SK-N-SH treated with all-trans-retinoic acid at 6 μM for 48 hours (cell line): Measurements from ENCODE around the gene OLIG1.

Experiments used
- ATAC-seq: fragments of 200-7000 bp; cut with Tn5 transposase; 3 replicates; pipeline ENCODE4 v1.9.1; 2020; ENCODE audit warnings: mild to moderate bottlenecking, moderate library complexity
- ARNTL ChIP-seq: fragments of 450-650 bp; formaldehyde crosslinking; IDR thresholded peaks from 2 replicates; pipeline ENCODE4 v1.5.0; 2020; ENCODE audit warnings: low read depth, mild to moderate bottlenecking, moderate library complexity, borderline replicate concordance
- BACH2 ChIP-seq: fragments of 250-450 bp; sonication (Bioruptor Pico); IDR thresholded peaks from 2 replicates; pipeline ENCODE4 v1.9.0; 2021; ENCODE audit warnings: mild to moderate bottlenecking, borderline replicate concordance
- CREB5 ChIP-seq: fragments of 250-450 bp; sonication (Bioruptor Pico); IDR thresholded peaks from 2 replicates; pipeline ENCODE4 v1.5.1; 2020; ENCODE audit warnings: low read depth, mild to moderate bottlenecking, moderate library complexity
- ESRRG ChIP-seq: fragments of 250-450 bp; sonication (Bioruptor Pico); IDR thresholded peaks from 2 replicates; pipeline ENCODE4 v1.6.1; 2021; ENCODE audit warnings: mild to moderate bottlenecking
- GLIS3 ChIP-seq: fragments of 250-450 bp; sonication (Bioruptor Pico); IDR thresholded peaks from 2 replicates; pipeline ENCODE4 v1.5.0; 2020; ENCODE audit warnings: mild to moderate bottlenecking, moderate library complexity
- ISL1 ChIP-seq: fragments of 250-450 bp; sonication (Bioruptor Pico); IDR thresholded peaks from 2 replicates; pipeline ENCODE4 v2.1.2; 2022; ENCODE audit warnings: mild to moderate bottlenecking, moderate library complexity
- OSR1 ChIP-seq: fragments of 250-450 bp; sonication (Bioruptor Pico); IDR thresholded peaks from 2 replicates; pipeline ENCODE4 v1.8.0; 2022; ENCODE audit warnings: moderate library complexity, mild to moderate bottlenecking, inconsistent platforms
- POU6F1 ChIP-seq: fragments of 250-450 bp; sonication (Bioruptor Pico); IDR thresholded peaks from 2 replicates; pipeline ENCODE4 v1.8.0; 2021; ENCODE audit warnings: low read depth, mild to moderate bottlenecking, moderate library complexity, borderline replicate concordance
- PPARA ChIP-seq: fragments of 250-450 bp; sonication (Bioruptor Pico); IDR thresholded peaks from 2 replicates; pipeline ENCODE4 v1.5.0; 2020; ENCODE audit warnings: mild to moderate bottlenecking, borderline replicate concordance
- RARB ChIP-seq: fragments of 250-450 bp; sonication (Bioruptor Pico); IDR thresholded peaks from 2 replicates; pipeline ENCODE4 v1.8.0; 2021; ENCODE audit warnings: mild to moderate bottlenecking, moderate library complexity
- SNAI2 ChIP-seq: fragments of 250-450 bp; sonication (Bioruptor Pico); IDR thresholded peaks from 2 replicates; pipeline ENCODE4 v1.5.0; 2020; ENCODE audit warnings: mild to moderate bottlenecking, moderate library complexity
- TCF4 ChIP-seq: fragments of 250-450 bp; sonication (Bioruptor Pico); IDR thresholded peaks from 2 replicates; pipeline ENCODE4 v1.8.0; 2021; ENCODE audit warnings: mild to moderate bottlenecking, moderate library complexity, borderline replicate concordance
- TOX ChIP-seq: fragments of 250-450 bp; sonication (Bioruptor Pico); IDR thresholded peaks from 2 replicates; pipeline ENCODE4 v1.8.0; 2021; ENCODE audit warnings: mild to moderate bottlenecking, moderate library complexity, borderline replicate concordance
- TSHZ2 ChIP-seq: fragments of 250-450 bp; sonication (Bioruptor Pico); IDR thresholded peaks from 2 replicates; pipeline ENCODE4 v1.5.0; 2020; ENCODE audit warnings: mild to moderate bottlenecking, moderate library complexity
- ZC3H10 ChIP-seq: fragments of 250-450 bp; sonication (Bioruptor Pico); IDR thresholded peaks from 2 replicates; pipeline ENCODE4 v1.5.1; 2021; ENCODE audit warnings: mild to moderate bottlenecking, moderate library complexity
- ZFP3 ChIP-seq: fragments of 250-450 bp; sonication (Bioruptor Pico); IDR thresholded peaks from 2 replicates; pipeline ENCODE4 v1.5.0; 2020; ENCODE audit warnings: mild to moderate bottlenecking, moderate library complexity
- ZFP30 ChIP-seq: fragments of 450-650 bp; formaldehyde crosslinking; IDR thresholded peaks from 2 replicates; pipeline ENCODE4 v1.5.0; 2022; ENCODE audit warnings: mild to moderate bottlenecking, moderate library complexity
- ZNF565 ChIP-seq: fragments of 450-650 bp; formaldehyde crosslinking; conservative IDR thresholded peaks from 2 replicates; pipeline ENCODE4 v1.5.0; 2020; ENCODE audit warnings: low read depth, mild to moderate bottlenecking, moderate library complexity
- ZNF70 ChIP-seq: fragments of 450-650 bp; formaldehyde crosslinking; IDR thresholded peaks from 2 replicates; pipeline ENCODE4 v1.5.0; 2020; ENCODE audit warnings: mild to moderate bottlenecking, moderate library complexity
- ZNF8 ChIP-seq: fragments of 450-650 bp; formaldehyde crosslinking; IDR thresholded peaks from 2 replicates; pipeline ENCODE4 v1.5.0; 2020; ENCODE audit warnings: mild to moderate bottlenecking, moderate library complexity

Gene OLIG1

GRCh38 chr21:33058527-33058926, 11.4 kb upstream of the OLIG1 start:
- TF ChIP-seq ARNTL (CRISPR knock-in tag): no peak
- TF ChIP-seq OSR1: no peak
- no peak for TF ChIP-seq ZFP30 (CRISPR knock-in tag)
- no peak for TF ChIP-seq ZFP3 (CRISPR knock-in tag)
- no peak for TF ChIP-seq POU6F1 (CRISPR knock-in tag)
- no peak for TF ChIP-seq CREB5 (CRISPR knock-in tag)
- TF ChIP-seq ZNF565 (CRISPR knock-in tag): no peak
- TF ChIP-seq RARB (CRISPR knock-in tag): no peak
- no peak for TF ChIP-seq ISL1 (CRISPR knock-in tag)
- ATAC-seq: no peak

GRCh38 chr21:33058957-33059356, 11.0 kb upstream of the OLIG1 start:
- no peak for ATAC-seq
- no peak for TF ChIP-seq TCF4 (CRISPR knock-in tag)
- no peak for TF ChIP-seq ISL1 (CRISPR knock-in tag)
- TF ChIP-seq ZNF565 (CRISPR knock-in tag): no peak
- TF ChIP-seq BACH2 (CRISPR knock-in tag): no peak
- TF ChIP-seq PPARA: no peak
- no peak for TF ChIP-seq POU6F1 (CRISPR knock-in tag)
- TF ChIP-seq GLIS3 (CRISPR knock-in tag): no peak
- no peak for TF ChIP-seq SNAI2 (CRISPR knock-in tag)

- TF ChIP-seq ESRRG (CRISPR knock-in tag) (no peak), GLIS3 (CRISPR knock-in tag) (no peak), TOX (CRISPR knock-in tag) (no peak), POU6F1 (CRISPR knock-in tag) (no peak), ZNF565 (CRISPR knock-in tag) (no peak), ZFP3 (CRISPR knock-in tag) (no peak), ZNF8 (no peak), CREB5 (CRISPR knock-in tag) (no peak), TCF4 (CRISPR knock-in tag) (no peak), ZNF70 (CRISPR knock-in tag) (no peak), PPARA (no peak), TSHZ2 (no peak), ZC3H10 (CRISPR knock-in tag) (no peak)
- TF ChIP-seq, all 23 proteins: peak for 0
- no peak for ATAC-seq
These were observed 10.5 kb upstream of the OLIG1 start for GRCh38 chr21:33059380-33059841.
